Measurements from ENCODE around the gene SLC17A1. TPM values are rescaled to one million over a fixed set of nuclear protein-coding genes. Genes with fewer than 3 reads are reported as not detected.
A peak's percentile ranks its signal among the peaks of the same experiment; 100 is the strongest.

Gene SLC17A1, protein sequence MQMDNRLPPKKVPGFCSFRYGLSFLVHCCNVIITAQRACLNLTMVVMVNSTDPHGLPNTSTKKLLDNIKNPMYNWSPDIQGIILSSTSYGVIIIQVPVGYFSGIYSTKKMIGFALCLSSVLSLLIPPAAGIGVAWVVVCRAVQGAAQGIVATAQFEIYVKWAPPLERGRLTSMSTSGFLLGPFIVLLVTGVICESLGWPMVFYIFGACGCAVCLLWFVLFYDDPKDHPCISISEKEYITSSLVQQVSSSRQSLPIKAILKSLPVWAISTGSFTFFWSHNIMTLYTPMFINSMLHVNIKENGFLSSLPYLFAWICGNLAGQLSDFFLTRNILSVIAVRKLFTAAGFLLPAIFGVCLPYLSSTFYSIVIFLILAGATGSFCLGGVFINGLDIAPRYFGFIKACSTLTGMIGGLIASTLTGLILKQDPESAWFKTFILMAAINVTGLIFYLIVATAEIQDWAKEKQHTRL
- total RNA-seq: 10 to 100 TPM; 10.5 to 22.8 (median 14.5) TPM
- long read RNA-seq, partial matches to known transcripts: 1 of 3 reads
- long read RNA-seq, other reads (novel, unspliced or antisense): 0 of 3 reads

DNA sequence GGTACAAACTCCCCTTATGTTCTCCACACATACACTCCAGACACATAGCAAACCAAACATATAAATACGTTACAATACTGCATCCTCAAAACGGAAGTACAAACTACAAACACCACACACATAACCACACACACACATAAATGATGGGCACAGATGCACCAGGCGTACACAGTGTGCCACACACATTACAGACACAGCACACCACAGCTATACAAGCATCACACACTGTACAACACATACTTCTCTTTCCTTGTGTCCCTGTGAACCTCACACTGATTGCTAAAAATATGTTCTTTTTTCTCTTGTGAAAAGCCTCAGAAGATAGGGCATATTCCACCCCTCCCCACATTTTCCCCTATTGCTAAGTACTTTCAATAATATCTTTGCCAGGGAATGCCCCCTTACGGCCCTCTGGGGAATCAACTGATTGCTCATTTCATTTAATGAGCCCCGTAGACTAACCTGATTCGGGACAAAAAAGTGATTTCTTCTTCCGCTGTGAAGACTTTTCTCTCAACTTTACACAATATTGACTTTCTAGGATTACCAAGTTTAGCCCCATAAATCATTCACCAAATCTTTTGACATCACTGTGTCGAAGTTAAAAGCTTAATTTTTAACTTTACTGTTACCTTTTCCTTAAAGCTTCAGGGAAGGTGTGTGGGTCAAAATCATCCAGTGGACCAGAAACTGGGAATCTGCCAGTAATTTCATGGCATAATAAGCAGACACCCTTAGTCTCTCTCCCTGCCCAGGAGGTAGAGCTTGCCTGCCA, at the start of gene SLC17A1:
Gene SLC17A1 (minus strand): TSS at position 521 of the 775 bp plus-strand sequence. CDS start 1,495 bp downstream, outside the sequence.
- DNase-seq: peak in 1 of 3 donors; percentile 61
- H3K27ac ChIP-seq: peak within 1 kb of the TSS; percentile 50 to 90 (median 85)
- H3K4me3 ChIP-seq: peak within 1 kb of the TSS; percentile 31 to 48 (median 39)
- peak; percentile 76 to 84 (median 79) for ATAC-seq
- no peaks in the 10 kb centered on the region for H3K27me3 ChIP-seq
- no peaks in the 10 kb centered on the region for H3K36me3 ChIP-seq
- peak; percentile 74 for TF ChIP-seq POLR2A (IDR thresholded peaks at IDR 0.05)
- TF ChIP-seq, protein P1, sequence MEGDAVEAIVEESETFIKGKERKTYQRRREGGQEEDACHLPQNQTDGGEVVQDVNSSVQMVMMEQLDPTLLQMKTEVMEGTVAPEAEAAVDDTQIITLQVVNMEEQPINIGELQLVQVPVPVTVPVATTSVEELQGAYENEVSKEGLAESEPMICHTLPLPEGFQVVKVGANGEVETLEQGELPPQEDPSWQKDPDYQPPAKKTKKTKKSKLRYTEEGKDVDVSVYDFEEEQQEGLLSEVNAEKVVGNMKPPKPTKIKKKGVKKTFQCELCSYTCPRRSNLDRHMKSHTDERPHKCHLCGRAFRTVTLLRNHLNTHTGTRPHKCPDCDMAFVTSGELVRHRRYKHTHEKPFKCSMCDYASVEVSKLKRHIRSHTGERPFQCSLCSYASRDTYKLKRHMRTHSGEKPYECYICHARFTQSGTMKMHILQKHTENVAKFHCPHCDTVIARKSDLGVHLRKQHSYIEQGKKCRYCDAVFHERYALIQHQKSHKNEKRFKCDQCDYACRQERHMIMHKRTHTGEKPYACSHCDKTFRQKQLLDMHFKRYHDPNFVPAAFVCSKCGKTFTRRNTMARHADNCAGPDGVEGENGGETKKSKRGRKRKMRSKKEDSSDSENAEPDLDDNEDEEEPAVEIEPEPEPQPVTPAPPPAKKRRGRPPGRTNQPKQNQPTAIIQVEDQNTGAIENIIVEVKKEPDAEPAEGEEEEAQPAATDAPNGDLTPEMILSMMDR (IDR thresholded peaks at IDR 0.05): peak in 2 of 4 donors; percentile 16 to 25
- intact Hi-C loops (cut with DNase I): loop anchor here in 1 of 2 donors (10.0 kb wide), 1 partner anchor 53 kb away; no protein-coding TSS in a partner anchor
- peaks cover 0 to 12% (median 6%) of the 10 kb centered on the region in 4 donors for H3K4me1 ChIP-seq
- 33% methylated on average over 8 of the region's 8 CpGs for WGBS (ENCODE audit: insufficient coverage, low coverage, low lambda C conversion rate, missing lambda C conversion rate)
- H3K9me3 ChIP-seq: no peaks in the 10 kb centered on the region

DNA sequence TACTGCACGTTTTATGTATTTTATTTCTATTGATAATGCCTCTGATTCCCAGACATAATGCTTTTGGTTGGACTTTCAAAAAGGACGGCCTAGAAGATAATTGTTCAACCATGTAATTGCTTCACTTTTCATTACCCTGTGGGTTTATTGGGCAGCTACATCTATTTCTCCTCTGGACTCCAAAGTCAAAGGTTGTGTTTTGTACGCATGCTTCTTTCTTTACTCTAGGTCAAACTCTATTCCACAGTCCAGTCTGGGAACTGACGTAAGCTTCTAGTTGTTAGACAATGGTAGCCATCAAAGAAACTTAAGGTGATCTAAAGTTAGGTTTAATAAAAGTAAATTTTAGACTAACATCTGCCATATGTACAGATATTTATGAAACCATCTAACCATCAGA, 48.7 kb upstream of the SLC17A1 start:
- Histone ChIP-seq H3K27me3 (no peaks in the 10 kb centered on the region), H3K36me3 (no peaks in the 10 kb centered on the region), H3K4me3 (no peak overlapping the region), H3K27ac (peak overlapping the region in 2 of 3 donors; percentile 80 to 86), H3K4me1 (peaks cover 0 to 45% (median 4%) of the 10 kb centered on the region in 4 donors), H3K9me3 (no peaks in the 10 kb centered on the region)
- ATAC-seq (peak; percentile 41 to 72 (median 58)), DNase-seq (no peak)
- intact Hi-C loops (cut with DNase I): loop anchor here in 1 of 2 donors (10.0 kb wide), 1 partner anchor 46 kb away; the partner anchor contains the start of gene SLC17A1
- TF ChIP-seq, protein P1 (IDR thresholded peaks at IDR 0.05): no peak
- no peak for TF ChIP-seq POLR2A (IDR thresholded peaks at IDR 0.05)
- 23% methylated on average over 4 of the region's 4 CpGs for WGBS (ENCODE audit: insufficient coverage, low coverage, low lambda C conversion rate, missing lambda C conversion rate)

DNA sequence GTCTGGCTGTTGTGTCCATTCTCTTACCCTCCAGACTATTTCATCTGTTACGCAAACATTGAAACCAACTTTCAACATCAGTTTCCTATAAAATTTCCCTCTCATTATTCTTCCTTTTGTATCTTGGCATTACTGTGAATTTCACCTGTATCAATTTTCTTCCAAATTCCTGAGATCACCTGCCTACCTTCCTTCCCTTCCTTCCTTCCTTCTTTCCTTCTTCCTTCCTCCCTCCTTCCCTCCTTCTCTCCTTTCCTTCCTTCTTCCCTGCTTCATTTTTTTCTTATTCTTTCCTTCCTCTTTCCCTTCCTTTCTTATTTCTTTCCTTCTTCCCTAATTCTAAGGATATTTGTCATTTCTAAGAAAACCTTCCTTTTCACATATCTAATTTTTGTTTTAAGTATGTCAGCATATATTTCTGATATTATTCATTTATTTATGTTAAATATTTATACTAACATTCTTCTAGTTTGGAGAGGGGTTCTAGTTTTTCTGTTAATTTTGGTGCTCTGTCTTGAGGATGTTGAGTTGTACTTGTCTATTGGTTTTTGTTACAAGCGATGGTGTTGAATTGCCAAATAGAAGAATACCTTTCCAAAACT, 47.0 kb upstream of the SLC17A1 start:
- H3K27me3 ChIP-seq: no peaks in the 10 kb centered on the region
- TF ChIP-seq POLR2A (IDR thresholded peaks at IDR 0.05): no peak
- TF ChIP-seq, protein P1 (IDR thresholded peaks at IDR 0.05): no peak

More for the DNA sequence above, 47.0 kb upstream of the SLC17A1 start:
- WGBS (ENCODE audit: insufficient coverage, low coverage, low lambda C conversion rate, missing lambda C conversion rate): 91% methylated on average over 2 of the region's 2 CpGs
- Histone ChIP-seq H3K36me3 (no peaks in the 10 kb centered on the region), H3K27ac (peak overlapping the region in 1 of 3 donors; percentile 80), H3K4me3 (no peak overlapping the region), H3K4me1 (peaks cover 0 to 49% (median 12%) of the 10 kb centered on the region in 4 donors), H3K9me3 (no peaks in the 10 kb centered on the region)
- no peak for DNase-seq
- intact Hi-C loops (cut with DNase I): no loop called here
- no peak for ATAC-seq

All from right lobe of liver (tissue), 6 donors.